Trophoblast cell (in vitro differentiated cells and primary cell): ENCODE results near the gene BNIP5.

ENCODE experiments used
- DNase-seq, 2 donors: peaks; one replicate each; pipeline ENCODE4 v3.0.0-alpha.2; 2016
- H2AFZ ChIP-seq: 2 replicates; pipeline ENCODE4 v1.6.1; 2013; ENCODE audit warnings: low read length, moderate library complexity, mild to moderate bottlenecking; ENCODE audit not compliant: insufficient read depth, poor library complexity
- H2AK5ac ChIP-seq: 2 replicates; pipeline ENCODE4 v1.6.1; 2013; ENCODE audit warnings: mild to moderate bottlenecking, low read length
- H2BK120ac ChIP-seq: 2 replicates; pipeline ENCODE4 v1.6.1; 2013; ENCODE audit warnings: low read length, mild to moderate bottlenecking, moderate library complexity; ENCODE audit not compliant: insufficient read depth, poor library complexity
- H2BK12ac ChIP-seq: 2 replicates; pipeline ENCODE4 v1.6.1; 2013; ENCODE audit warnings: mild to moderate bottlenecking, low read length, moderate library complexity
- H2BK5ac ChIP-seq: 2 replicates; pipeline ENCODE4 v1.6.1; 2013; ENCODE audit warnings: low read length, low read depth, moderate library complexity, mild to moderate bottlenecking; ENCODE audit not compliant: poor library complexity
- H3K14ac ChIP-seq: 2 replicates; pipeline ENCODE4 v1.6.1; 2013; ENCODE audit warnings: mild to moderate bottlenecking, low read length
- H3K18ac ChIP-seq: 2 replicates; pipeline ENCODE4 v1.6.1; 2013; ENCODE audit warnings: mild to moderate bottlenecking, low read length
- H3K23ac ChIP-seq: 2 replicates; pipeline ENCODE4 v1.6.1; 2013; ENCODE audit warnings: low read length
- H3K27ac ChIP-seq: 2 replicates; pipeline ENCODE4 v1.5.1; 2013; ENCODE audit warnings: low read depth, mild to moderate bottlenecking, inconsistent platforms, low read length, moderate library complexity
- H3K27me3 ChIP-seq: 2 replicates; pipeline ENCODE4 v1.6.1; 2013; ENCODE audit warnings: inconsistent platforms, mild to moderate bottlenecking, low read length, moderate library complexity; ENCODE audit not compliant: insufficient read depth
- H3K36me3 ChIP-seq, 2 experiments: 1 replicate in 1 of 2; 2 replicates in 1 of 2; pipeline ENCODE4 v1.6.1; 2013; ENCODE audit warnings: low read length in 2 of 2, mild to moderate bottlenecking in 2 of 2, moderate library complexity in 1 of 2; ENCODE audit not compliant: insufficient read depth in 2 of 2, control insufficient read depth in 1 of 2
- H3K4ac ChIP-seq: 2 replicates; pipeline ENCODE4 v1.6.1; 2013; ENCODE audit warnings: low read depth, mild to moderate bottlenecking, low read length, moderate library complexity
- H3K4me1 ChIP-seq, 2 experiments: 1 replicate in 1 of 2; 2 replicates in 1 of 2; pipeline ENCODE4 v1.6.1; 2013; ENCODE audit warnings: low read length in 2 of 2, mild to moderate bottlenecking in 2 of 2, moderate library complexity in 1 of 2; ENCODE audit not compliant: insufficient read depth in 2 of 2, control insufficient read depth in 1 of 2
- H3K4me2 ChIP-seq: 2 replicates; pipeline ENCODE4 v1.6.1; 2013; ENCODE audit warnings: inconsistent platforms, mild to moderate bottlenecking, low read length, moderate library complexity
- H3K4me3 ChIP-seq: 2 replicates; pipeline ENCODE4 v1.5.1; 2013; ENCODE audit warnings: mild to moderate bottlenecking, low read depth, low read length, inconsistent platforms
- H3K79me1 ChIP-seq: one replicate; pipeline ENCODE4 v1.6.1; 2013; ENCODE audit warnings: low read length
- H3K79me2 ChIP-seq: 2 replicates; pipeline ENCODE4 v1.6.1; 2013; ENCODE audit warnings: low read length, mild to moderate bottlenecking; ENCODE audit not compliant: control insufficient read depth, insufficient read depth, poor library complexity
- H3K9ac ChIP-seq: 2 replicates; pipeline ENCODE4 v1.6.1; 2013; ENCODE audit warnings: mild to moderate bottlenecking, low read length
- H3K9me3 ChIP-seq: 2 replicates; pipeline ENCODE4 v1.6.1; 2013; ENCODE audit warnings: low read depth, mild to moderate bottlenecking, control low read depth, inconsistent platforms, low read length; ENCODE audit not compliant: insufficient read depth
- H4K12ac ChIP-seq: 2 replicates; pipeline ENCODE4 v1.6.1; 2013; ENCODE audit warnings: low read depth, mild to moderate bottlenecking, low read length, moderate library complexity
- H4K8ac ChIP-seq: 2 replicates; pipeline ENCODE4 v1.6.1; 2013; ENCODE audit warnings: low read depth, mild to moderate bottlenecking, low read length, moderate library complexity
- H4K91ac ChIP-seq: one replicate; pipeline ENCODE4 v1.6.1; 2013; ENCODE audit warnings: low read depth, mild to moderate bottlenecking, low read length, moderate library complexity
- WGBS: extraction: QIAGEN DNeasy Blood & Tissue Kit; methylation state at CpG from one replicate; pipeline ENCODE4 v1.1.7; 2013; ENCODE audit warnings: missing lambda C conversion rate; ENCODE audit not compliant: insufficient read length, insufficient coverage; ENCODE audit errors: extremely low coverage; 5-methylcytosine and 5-hydroxymethylcytosine counted together

BNIP5 gene

DNA sequence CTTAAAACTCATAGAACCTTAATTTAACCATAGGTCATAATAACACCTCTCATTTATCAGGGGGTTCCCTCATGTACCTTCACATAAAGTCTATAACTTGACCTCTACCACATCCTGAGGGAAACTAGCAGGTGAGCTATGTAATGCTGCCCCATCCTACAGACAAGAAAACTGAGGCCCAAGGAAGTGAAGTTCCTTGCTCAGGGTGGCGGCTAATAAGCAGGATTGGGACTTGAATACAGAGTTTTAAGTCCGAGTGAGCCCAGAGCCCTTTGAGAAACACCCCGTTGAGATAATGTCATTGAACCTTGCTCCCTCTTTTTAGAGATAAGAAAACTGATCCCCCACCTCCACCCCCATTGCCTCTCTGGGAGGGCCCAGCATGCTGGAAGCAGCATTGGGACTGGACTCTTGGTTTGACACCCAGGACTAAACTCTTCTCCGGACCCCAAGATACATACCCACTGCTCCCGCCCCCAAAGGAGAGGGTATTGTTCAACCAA, 429 bp downstream of the BNIP5 start:
- peaks cover 3 to 4% of the 10 kb centered on the region in 2 experiments for H3K4me1 ChIP-seq
- H2AK5ac ChIP-seq: no peak overlapping the region
- no peak overlapping the region for H4K8ac ChIP-seq
- no peak overlapping the region for H3K23ac ChIP-seq
- peaks cover 2% of the 10 kb centered on the region for H3K9me3 ChIP-seq
- no peak overlapping the region for H4K12ac ChIP-seq
- H3K79me1 ChIP-seq: no peaks in the 10 kb centered on the region
- no CpG with 5 or more reads among the region's 5 CpGs for WGBS
- no peak overlapping the region for H3K4ac ChIP-seq
- H2BK12ac ChIP-seq: no peak overlapping the region
- H3K4me3 ChIP-seq: no peak overlapping the region
- no peak overlapping the region for H3K4me2 ChIP-seq
- H3K27me3 ChIP-seq: no peaks in the 10 kb centered on the region
- H2AFZ ChIP-seq: no peak overlapping the region
- no peak overlapping the region for H4K91ac ChIP-seq
- no peak overlapping the region for H3K14ac ChIP-seq
- H3K9ac ChIP-seq: no peak overlapping the region
- H3K79me2 ChIP-seq: no peaks in the 10 kb centered on the region
- no peak for DNase-seq
- H3K36me3 ChIP-seq: no peaks in the 10 kb centered on the region
- no peak overlapping the region for H3K18ac ChIP-seq
- no peak overlapping the region for H2BK5ac ChIP-seq
- no peak overlapping the region for H3K27ac ChIP-seq
- H2BK120ac ChIP-seq: no peak overlapping the region

DNA sequence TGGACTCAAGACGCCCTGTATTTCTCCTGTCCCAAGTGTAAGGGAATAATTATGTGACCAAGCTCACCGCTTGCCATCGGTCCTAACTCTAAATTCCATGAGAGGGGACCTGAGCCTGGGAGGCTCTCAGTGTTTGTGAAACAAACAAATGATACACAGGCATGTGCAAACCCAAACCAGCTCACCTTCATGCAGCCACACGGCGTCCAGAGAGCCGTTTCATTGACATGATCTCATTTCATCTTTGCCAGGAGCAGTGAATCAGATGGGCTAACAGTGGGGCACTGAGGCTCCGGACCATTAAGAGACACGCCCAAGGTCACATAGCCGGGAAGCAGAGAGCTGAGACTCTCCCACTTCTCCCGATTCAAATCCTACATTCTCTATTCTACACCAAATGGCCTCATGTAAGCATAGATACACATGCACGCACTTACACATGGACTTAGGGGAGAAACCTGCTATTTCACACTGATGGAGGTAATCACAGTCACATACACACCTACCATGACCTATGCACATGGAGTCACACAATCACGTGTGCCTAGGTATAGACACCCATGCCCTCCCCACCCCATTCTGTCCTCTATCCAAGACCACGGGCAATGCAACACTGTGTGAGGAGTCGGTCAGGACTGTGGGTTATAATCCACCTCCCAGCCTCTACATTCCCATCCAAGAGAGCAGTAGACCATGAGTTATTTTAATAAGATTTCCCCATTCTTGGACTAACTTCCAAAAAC, 1.1 kb downstream of the BNIP5 start:
- no peak overlapping the region for H3K9ac ChIP-seq
- H2BK120ac ChIP-seq: no peak overlapping the region
- H4K12ac ChIP-seq: no peak overlapping the region
- H3K27ac ChIP-seq: no peak overlapping the region
- no peak overlapping the region for H3K14ac ChIP-seq
- H3K23ac ChIP-seq: no peak overlapping the region
- H3K79me2 ChIP-seq: no peaks in the 10 kb centered on the region
- H3K79me1 ChIP-seq: no peaks in the 10 kb centered on the region
- H3K4me3 ChIP-seq: no peak overlapping the region
- H2AK5ac ChIP-seq: no peak overlapping the region
- H2BK12ac ChIP-seq: no peak overlapping the region
- H3K9me3 ChIP-seq: peaks cover 2% of the 10 kb centered on the region
- no peak overlapping the region for H4K91ac ChIP-seq
- H3K18ac ChIP-seq: no peak overlapping the region
- H3K36me3 ChIP-seq: no peaks in the 10 kb centered on the region
- no peak overlapping the region for H3K4ac ChIP-seq
- H4K8ac ChIP-seq: no peak overlapping the region
- WGBS: no CpG with 5 or more reads among the region's 14 CpGs
- no peaks in the 10 kb centered on the region for H3K27me3 ChIP-seq
- no peak overlapping the region for H3K4me2 ChIP-seq
- DNase-seq: no peak
- H2BK5ac ChIP-seq: no peak overlapping the region
- H2AFZ ChIP-seq: no peak overlapping the region
- peaks cover 1 to 2% of the 10 kb centered on the region in 2 experiments for H3K4me1 ChIP-seq

DNA sequence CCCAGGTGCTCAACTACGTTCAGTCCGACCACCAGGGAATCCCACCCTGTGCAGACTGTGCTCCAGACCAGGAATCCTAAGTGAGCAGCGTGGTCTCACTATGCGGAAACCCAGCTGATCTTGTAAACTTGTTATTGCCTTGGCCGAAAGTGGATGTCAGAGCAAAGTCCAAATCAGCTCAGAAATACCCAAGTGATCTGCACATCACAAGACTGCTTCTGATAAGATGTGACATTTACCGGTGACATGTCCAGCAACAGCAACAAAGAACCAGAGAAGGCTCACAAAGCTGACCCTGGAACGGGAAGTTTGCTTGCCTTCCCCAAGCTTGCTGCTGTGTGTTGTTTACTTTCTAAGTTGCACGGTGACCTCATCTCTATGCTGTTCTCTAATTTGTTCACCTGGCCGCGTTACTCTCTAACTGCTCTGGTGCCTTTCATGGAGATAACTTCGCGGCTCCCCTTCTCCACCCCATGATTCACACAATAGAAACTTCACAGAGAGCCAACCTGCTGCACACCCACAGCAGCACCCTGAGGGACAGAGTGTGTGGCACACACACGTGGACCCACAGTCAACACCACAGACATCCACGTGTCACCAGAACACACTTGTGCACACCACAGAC, 1.7 kb downstream of the BNIP5 start:
- Histone ChIP-seq H2AFZ (no peak overlapping the region), H3K4me1 (no peaks in the 10 kb centered on the region), H3K18ac (no peak overlapping the region), H4K91ac (no peak overlapping the region), H2AK5ac (no peak overlapping the region), H3K27me3 (no peaks in the 10 kb centered on the region), H2BK12ac (no peak overlapping the region), H4K12ac (no peak overlapping the region), H2BK5ac (no peak overlapping the region), H3K9me3 (peaks cover 2% of the 10 kb centered on the region), H3K27ac (no peak overlapping the region), H3K79me2 (no peaks in the 10 kb centered on the region), H3K9ac (no peak overlapping the region), H3K14ac (no peak overlapping the region), H4K8ac (no peak overlapping the region), H3K4ac (no peak overlapping the region), H3K36me3 (no peaks in the 10 kb centered on the region), H2BK120ac (no peak overlapping the region), H3K79me1 (no peaks in the 10 kb centered on the region), H3K4me3 (no peak overlapping the region), H3K23ac (no peak overlapping the region), H3K4me2 (no peak overlapping the region)
- no CpG with 5 or more reads among the region's 14 CpGs for WGBS
- DNase-seq: no peak

DNA sequence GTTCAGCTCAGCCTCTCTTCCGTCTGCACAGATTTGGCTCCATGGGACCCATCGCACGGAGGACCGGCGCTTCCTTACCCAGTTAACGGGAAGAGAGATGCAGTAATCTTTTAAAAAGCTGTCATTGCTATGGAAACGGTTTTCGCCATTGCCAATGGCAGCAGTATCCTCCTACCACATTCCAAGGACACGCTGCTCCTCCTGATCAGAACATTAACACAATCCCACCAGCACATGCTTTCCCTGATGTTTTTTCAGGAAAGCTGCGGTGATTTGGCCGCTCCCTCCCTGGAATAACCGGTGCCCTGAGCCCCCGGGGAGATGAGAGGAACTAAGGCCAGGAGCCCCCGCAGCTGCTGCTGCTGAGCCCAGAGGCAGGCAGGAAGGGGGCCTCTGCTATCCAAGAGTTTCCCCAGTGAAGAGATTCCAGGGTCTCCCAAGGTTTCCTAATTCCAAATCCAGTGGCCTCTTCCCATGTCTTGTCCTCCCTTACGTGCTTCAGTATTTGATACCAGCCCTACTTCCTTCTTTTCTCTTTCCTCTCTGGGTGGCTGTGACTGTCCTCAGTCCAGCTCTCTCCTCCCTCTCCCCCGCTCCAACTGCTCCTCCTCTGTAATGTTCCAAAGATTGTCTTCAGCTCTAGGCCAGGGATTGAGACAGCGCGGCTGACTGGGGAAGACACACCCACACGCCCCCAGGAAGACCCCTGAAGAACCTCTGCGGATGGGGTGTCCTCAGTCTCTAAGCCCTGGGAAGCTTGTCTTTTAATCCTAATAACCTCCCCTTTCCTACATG, 2.6 kb downstream of the BNIP5 start:
- no peak overlapping the region for H3K9ac ChIP-seq
- H4K12ac ChIP-seq: no peak overlapping the region
- H3K4ac ChIP-seq: no peak overlapping the region
- no peak overlapping the region for H3K14ac ChIP-seq
- H3K27ac ChIP-seq: no peak overlapping the region
- H2AFZ ChIP-seq: no peak overlapping the region
- H3K79me1 ChIP-seq: no peaks in the 10 kb centered on the region
- H2BK12ac ChIP-seq: no peak overlapping the region
- H2AK5ac ChIP-seq: no peak overlapping the region
- H2BK120ac ChIP-seq: no peak overlapping the region
- no peak overlapping the region for H2BK5ac ChIP-seq
- H3K27me3 ChIP-seq: no peaks in the 10 kb centered on the region
- H3K4me3 ChIP-seq: no peak overlapping the region
- no peaks in the 10 kb centered on the region for H3K4me1 ChIP-seq
- no peak overlapping the region for H4K91ac ChIP-seq
- WGBS: no CpG with 5 or more reads among the region's 20 CpGs
- DNase-seq: no peak
- no peaks in the 10 kb centered on the region for H3K36me3 ChIP-seq
- no peak overlapping the region for H3K18ac ChIP-seq
- H3K9me3 ChIP-seq: peaks cover 2% of the 10 kb centered on the region
- no peak overlapping the region for H3K4me2 ChIP-seq
- no peaks in the 10 kb centered on the region for H3K79me2 ChIP-seq
- H4K8ac ChIP-seq: no peak overlapping the region
- no peak overlapping the region for H3K23ac ChIP-seq
